Placental pericyte (primary cell): ENCODE results near the gene PEX6. TPM values are rescaled to one million over a fixed set of nuclear protein-coding genes. Genes with fewer than 3 reads are reported as not detected.

Experiments
- total RNA-seq: library from RNA; depleted of rRNA; stranded (reverse); fragments of >200 nt; gene quantifications from 2 replicates; pipeline ENCODE4 v1.2.3, GENCODE V29; 2012

PEX6 gene, protein sequence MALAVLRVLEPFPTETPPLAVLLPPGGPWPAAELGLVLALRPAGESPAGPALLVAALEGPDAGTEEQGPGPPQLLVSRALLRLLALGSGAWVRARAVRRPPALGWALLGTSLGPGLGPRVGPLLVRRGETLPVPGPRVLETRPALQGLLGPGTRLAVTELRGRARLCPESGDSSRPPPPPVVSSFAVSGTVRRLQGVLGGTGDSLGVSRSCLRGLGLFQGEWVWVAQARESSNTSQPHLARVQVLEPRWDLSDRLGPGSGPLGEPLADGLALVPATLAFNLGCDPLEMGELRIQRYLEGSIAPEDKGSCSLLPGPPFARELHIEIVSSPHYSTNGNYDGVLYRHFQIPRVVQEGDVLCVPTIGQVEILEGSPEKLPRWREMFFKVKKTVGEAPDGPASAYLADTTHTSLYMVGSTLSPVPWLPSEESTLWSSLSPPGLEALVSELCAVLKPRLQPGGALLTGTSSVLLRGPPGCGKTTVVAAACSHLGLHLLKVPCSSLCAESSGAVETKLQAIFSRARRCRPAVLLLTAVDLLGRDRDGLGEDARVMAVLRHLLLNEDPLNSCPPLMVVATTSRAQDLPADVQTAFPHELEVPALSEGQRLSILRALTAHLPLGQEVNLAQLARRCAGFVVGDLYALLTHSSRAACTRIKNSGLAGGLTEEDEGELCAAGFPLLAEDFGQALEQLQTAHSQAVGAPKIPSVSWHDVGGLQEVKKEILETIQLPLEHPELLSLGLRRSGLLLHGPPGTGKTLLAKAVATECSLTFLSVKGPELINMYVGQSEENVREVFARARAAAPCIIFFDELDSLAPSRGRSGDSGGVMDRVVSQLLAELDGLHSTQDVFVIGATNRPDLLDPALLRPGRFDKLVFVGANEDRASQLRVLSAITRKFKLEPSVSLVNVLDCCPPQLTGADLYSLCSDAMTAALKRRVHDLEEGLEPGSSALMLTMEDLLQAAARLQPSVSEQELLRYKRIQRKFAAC
- 17.9 and 41.4 TPM in 2 replicates for total RNA-seq

DNA sequence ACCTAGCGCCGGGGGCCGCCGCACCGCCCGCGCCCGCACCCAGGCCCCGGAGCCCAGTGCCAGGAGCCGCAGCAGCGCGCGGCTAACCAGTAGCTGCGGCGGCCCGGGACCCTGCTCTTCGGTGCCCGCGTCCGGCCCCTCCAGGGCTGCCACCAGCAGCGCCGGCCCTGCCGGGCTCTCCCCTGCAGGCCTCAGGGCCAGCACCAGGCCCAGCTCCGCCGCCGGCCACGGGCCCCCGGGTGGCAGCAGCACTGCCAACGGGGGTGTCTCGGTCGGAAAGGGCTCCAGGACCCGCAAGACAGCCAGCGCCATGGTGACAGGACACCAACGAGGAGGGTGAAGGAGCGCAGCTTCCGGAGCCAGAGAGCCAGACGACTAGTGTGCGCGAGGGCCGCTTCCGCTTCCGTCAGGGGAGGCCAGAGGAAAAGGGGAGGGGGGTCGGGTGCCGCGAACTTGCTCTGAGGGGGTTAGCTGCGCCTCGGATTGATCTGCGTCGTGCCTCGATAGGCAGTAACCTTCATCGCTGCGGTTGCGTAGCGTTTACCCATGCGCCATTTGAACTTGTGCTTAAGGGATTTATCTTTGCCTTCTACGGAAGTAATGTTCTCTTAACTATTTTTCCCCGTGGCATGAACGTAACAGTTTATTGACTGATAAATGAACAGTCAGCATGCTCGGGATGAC, at the start of gene PEX6:
TSS of gene PEX6 (minus strand) at position 343 of the 684 bp plus-strand sequence. CDS start at position 312, 31 bp downstream.

DNA sequence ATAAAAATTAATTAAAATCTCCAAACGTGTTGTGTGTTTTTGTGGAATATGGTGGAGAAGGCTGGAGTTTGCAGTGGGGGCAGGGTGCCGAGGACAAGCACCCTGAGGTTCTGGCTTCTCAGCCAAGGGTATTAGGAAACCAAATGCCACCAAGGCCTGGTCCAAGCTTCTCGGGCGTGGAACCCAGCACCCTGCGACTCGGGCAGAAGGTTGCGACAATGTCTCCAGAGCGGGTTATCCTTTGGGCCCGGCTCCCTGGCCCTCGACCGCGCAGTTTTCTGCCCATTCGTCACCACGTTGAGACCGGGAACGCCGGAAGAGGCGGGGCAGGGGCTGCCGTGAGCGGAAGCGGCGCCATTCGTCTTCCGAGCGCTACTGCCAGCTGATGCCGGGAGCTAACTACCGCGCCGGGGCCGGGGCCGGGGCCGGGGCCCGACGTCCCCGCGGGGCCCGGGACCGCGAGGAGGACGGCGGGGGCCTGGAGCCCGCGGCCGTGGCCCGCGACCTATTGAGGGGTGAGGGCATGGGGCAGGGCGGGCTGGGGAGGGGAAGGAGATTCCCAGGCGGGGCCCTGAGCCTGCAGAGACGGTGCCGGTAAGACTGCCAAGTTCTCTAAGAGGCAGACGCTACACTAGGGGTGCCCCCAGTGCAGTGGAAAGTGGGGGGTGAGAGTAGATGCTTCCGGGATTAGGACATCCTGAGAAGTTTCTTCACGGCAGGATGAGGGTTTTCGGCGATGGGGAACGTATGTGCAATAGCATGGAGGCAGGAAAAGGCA, 42.5 kb upstream of the PEX6 start, which contains the start of gene RRP36:
TSS of gene RRP36 (plus strand) at position 354 of the 778 bp plus-strand sequence. CDS start at position 386, 32 bp downstream.

GRCh38 chr6:43013843-43014433, 35.0 kb upstream of the PEX6 start, which contains the start of the genes KLHDC3 and MEA1:
KLHDC3 (plus strand) TSS chr6:43014249; CDS start chr6:43017193, 2,944 bp downstream.
MEA1 (minus strand) TSS chr6:43013946; CDS start chr6:43013813, 133 bp downstream.

GRCh38 chr6:42984001-42984923, 5.3 kb upstream of the PEX6 start, which contains the start of gene PPP2R5D:
PPP2R5D (plus strand) TSS chr6:42984570; CDS start chr6:42984678, 108 bp downstream.

GRCh38 chr6:42960243-42961019, 18.6 kb downstream of the PEX6 start, which contains the start of gene GNMT:
GNMT (plus strand) TSS chr6:42960754; CDS start chr6:42960768, 14 bp downstream.

DNA sequence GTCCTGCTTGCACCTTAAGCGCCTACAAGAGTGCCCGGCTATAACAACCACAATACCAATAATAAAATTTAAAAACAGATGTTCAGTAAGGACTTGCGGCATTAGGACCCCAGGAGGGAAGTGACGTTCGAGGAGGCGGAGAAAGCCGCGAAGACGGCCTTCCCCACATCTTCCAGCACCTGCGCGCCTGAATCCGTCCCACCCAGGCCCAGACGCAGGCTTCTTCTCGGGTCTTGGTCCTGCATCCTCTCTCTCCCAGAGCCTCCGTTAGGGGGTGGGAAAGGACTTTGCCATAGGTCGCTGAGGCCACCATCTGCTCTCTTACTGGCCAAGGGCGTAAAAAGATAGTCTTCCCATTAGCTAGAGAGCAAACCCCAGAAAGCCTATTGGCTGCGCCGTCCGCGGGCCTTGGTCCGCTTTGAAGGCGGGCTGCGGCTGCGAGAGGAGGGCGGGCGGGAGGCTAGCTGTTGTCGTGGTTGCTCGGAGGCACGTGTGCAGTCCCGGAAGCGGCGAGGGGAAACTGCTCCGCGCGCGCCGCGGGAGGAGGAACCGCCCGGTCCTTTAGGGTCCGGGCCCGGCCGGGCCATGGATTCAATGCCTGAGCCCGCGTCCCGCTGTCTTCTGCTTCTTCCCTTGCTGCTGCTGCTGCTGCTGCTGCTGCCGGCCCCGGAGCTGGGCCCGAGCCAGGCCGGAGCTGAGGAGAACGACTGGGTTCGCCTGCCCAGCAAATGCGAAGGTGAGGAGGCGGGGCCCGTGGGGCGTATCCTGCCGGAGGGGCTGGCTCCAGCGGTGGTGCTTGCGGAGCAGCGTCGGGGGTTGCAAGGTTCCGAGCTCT, 49.8 kb downstream of the PEX6 start, which contains the start of gene CNPY3:
TSS of gene CNPY3 (plus strand) at position 495 of the 835 bp plus-strand sequence. CDS start at position 586, 91 bp downstream.

DNA sequence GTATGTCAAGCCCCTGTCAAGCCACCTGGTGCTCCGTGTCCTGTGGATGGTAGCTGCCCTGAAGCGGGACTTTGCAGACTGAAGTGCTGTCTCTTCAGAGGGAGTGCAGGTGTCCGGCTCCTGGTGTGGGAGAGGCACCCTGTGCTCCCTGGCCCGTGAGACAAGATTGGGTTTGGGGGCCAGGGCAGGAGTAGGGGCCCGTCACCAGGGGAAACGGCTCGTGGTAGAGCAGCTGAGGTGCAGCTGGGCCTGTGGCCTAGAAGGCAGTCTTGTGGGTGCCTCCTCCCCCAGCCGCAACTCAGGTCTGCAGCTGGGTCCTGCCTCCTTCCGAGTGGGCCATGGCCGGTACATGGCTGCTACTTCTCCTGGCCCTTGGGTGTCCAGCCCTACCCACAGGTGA, 63.2 kb downstream of the PEX6 start, which contains the start of gene PTCRA:
TSS of gene PTCRA (plus strand) at position 322 of the 400 bp plus-strand sequence. CDS start at position 339, 17 bp downstream.

Other genes with a start within 250 kb of the PEX6 start
- 26.9 and 47.2 TPM in 2 replicates for gene TBCC, start 233.1 kb downstream of the PEX6 start, total RNA-seq
- 5.7 and 7.3 TPM in 2 replicates for gene BICRAL, start 197.1 kb downstream of the PEX6 start, total RNA-seq
- gene RPL7L1, start 99.6 kb downstream of the PEX6 start, total RNA-seq, result 91.5 and 121 TPM in 2 replicates
- not detected in 2 replicates for gene PTCRA, start 63.1 kb downstream of the PEX6 start, total RNA-seq
- 23.5 and 68.7 TPM in 2 replicates for gene CNPY3, start 49.7 kb downstream of the PEX6 start, total RNA-seq
- gene GNMT, start 18.4 kb downstream of the PEX6 start, total RNA-seq, result 0.22 TPM in 1 of 2 replicates, not detected in the other
- 34.4 and 55.1 TPM in 2 replicates for gene PPP2R5D, start 5.4 kb upstream of the PEX6 start, total RNA-seq
- 60.1 and 63.2 TPM in 2 replicates for gene MEA1, start 34.8 kb upstream of the PEX6 start, total RNA-seq
- 104 and 124 TPM in 2 replicates for gene KLHDC3, start 35.1 kb upstream of the PEX6 start, total RNA-seq
- 71.8 and 146 TPM in 2 replicates for gene RRP36, start 42.4 kb upstream of the PEX6 start, total RNA-seq
- gene CUL7, start 74.7 kb upstream of the PEX6 start, total RNA-seq, result 40.9 and 53.2 TPM in 2 replicates
- 23.5 and 26.3 TPM in 2 replicates for gene MRPL2, start 80.3 kb upstream of the PEX6 start, total RNA-seq
- 15.2 and 16.2 TPM in 2 replicates for gene KLC4, start 80.5 kb upstream of the PEX6 start, total RNA-seq
- gene PTK7, start 97.1 kb upstream of the PEX6 start, total RNA-seq, result 130 and 157 TPM in 2 replicates
- gene SRF, start 192.1 kb upstream of the PEX6 start, total RNA-seq, result 32.6 and 57.4 TPM in 2 replicates
- 22.0 and 27.6 TPM in 2 replicates for gene CUL9, start 203.0 kb upstream of the PEX6 start, total RNA-seq